Retina (tissue), 1 donor: ENCODE data around the gene ARHGAP18.

Experiments used
- DNase-seq: peaks from one replicate; pipeline ENCODE4 v3.0.0-alpha.2; 2016

ARHGAP18 gene

GRCh38 chr6:129568015-129568414 lies 142.0 kb downstream of the ARHGAP18 start:
- DNase-seq = no peak

DNA sequence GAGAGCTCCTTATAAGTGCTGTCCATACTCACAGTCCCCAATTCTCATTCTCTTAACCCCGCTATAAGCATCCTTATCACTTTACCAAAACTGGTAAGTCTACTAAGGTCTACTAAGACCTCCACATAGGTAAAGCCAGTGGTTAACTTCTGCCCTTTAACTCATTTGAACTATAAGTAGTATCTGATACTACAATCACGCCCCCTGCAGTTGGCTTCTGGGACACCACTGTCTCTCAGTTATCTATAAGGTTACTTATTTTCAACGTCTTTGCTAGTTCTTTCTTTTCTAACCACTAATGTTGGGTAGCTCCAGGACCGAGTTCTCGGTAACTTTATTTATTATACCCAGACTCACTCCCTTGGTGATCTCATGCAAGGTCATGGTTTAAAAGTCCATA lies 142.6 kb downstream of the ARHGAP18 start:
- no peak for DNase-seq

DNA sequence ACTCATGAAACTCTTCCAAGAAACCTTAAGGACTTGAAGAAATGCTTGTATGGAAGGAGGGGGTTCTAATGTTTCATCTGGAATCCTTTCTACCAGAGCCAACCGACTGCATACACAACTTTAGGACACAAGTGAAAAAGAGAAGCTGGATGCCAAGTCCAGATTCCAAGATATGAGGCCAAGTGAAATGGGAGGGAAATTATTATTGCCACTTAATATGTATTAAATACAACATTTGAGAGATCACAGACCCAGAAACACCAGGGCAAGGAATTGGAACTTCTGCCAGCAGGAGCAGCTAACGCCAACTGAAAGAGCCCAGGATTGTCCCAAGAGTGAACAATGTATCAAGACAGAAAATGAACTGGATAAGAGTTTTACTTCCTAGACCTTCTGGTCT lies 144.2 kb downstream of the ARHGAP18 start:
- DNase-seq = no peak

DNA sequence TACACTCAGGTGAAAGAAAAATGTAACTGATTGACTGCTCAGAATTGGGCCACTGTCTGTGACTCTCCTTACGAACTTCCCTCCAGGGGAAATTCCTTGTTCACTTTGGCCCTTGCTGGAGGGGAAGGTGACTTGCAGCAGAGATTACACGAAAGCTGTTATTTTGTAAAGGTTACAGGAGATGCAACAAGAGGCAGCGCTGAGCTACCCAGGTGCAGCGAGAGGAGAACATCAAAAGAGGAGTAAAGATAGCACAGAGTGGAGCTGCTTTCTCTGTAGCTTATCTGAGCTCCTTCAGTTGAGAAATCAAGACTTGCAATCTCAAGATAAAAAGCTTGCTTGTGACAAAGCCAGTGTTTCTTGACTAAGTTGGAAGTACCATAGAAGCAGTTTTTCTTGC lies 144.6 kb downstream of the ARHGAP18 start:
- no peak for DNase-seq

- DNase-seq = no peak
These were observed 151.7 kb downstream of the ARHGAP18 start for GRCh38 chr6:129558248-129558647.

- no peak for DNase-seq
These were observed 154.7 kb downstream of the ARHGAP18 start for GRCh38 chr6:129555206-129555832.

- no peak for DNase-seq
These were observed 157.6 kb downstream of the ARHGAP18 start for GRCh38 chr6:129552413-129552812.

- DNase-seq = no peak
These were observed 158.5 kb downstream of the ARHGAP18 start for GRCh38 chr6:129551486-129551885.

GRCh38 chr6:129546702-129547101 lies 163.3 kb downstream of the ARHGAP18 start:
- no peak for DNase-seq

DNA sequence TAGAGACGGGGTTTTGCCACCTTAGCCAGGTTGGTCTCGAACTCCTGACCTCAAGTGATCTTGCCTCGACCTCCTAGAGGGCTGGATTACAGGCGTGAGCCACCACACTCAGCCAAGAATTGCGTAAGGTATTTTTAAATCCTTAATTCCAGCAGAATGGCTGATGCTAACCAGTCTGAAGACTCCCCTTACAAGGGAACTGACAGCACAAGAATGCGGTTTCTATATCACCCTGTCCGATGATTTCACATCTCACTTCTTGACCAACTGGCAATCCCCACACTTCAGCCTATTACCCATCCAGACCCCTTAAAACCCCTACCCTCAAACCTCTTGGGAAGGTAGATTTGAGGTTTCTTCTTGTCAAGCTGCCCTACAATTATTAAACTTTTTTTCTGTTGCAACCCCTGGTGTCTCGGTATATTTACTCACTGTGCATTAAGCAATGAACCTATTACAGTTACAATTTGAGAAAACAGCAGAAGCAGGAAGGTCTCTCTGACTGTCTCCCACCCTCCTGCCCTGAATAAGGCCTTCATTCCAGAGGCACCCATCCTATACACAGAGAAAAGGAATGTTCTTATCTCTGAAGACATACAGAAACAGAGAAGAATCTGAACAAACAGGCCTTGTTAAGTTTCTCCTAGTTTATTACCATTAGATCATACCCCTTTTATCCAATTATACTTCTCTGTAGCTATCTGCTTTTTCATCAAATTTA lies 164.9 kb downstream of the ARHGAP18 start:
- DNase-seq = no peak

DNA sequence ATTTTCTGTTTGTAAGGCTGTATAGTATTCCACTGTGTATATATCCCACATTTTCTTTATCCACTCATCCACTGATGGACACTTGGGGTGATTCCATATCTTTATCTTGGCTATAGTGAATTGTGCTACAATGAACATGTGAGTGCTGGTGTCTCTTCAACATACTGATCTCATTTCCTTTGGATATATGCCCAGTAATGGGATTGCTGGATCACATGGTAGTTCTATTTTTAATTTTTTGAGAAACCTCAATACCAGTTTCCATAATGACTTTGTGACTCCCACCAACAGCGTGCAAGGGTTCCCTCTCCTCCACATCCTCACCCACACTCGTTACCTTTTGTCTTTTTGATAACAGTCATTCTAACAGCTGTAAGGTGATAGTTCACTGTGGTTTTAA lies 166.0 kb downstream of the ARHGAP18 start:
- no peak for DNase-seq

- DNase-seq = no peak
These were observed 167.3 kb downstream of the ARHGAP18 start for GRCh38 chr6:129542705-129543104.

- peak; percentile 8 for DNase-seq
These were observed 170.9 kb downstream of the ARHGAP18 start for GRCh38 chr6:129539032-129539431.

DNA sequence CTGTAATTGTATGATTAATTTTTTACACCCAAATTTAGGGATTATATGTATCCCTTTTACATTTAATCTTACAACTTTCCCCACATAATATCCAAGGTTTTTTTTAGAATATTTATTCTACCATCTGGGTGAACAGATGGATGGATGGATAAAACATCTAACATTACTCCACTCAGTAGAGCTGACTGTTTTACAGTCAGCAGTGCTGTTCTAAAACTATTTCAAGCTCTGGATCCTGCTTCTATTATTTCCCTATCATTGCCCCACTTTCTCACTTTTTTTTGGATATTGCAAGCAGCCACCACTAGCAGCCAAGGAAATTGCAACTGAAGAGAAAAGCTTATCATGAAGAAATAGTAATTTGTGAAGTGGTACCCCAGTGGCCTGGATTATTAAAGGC lies 173.7 kb downstream of the ARHGAP18 start:
- DNase-seq = no peak

- no peak for DNase-seq
These were observed 175.1 kb downstream of the ARHGAP18 start for GRCh38 chr6:129534926-129535325.
